ENCODE results near the gene CACNG7. TPM values are rescaled to one million over a fixed set of nuclear protein-coding genes. Genes with fewer than 3 reads are reported as not detected.
"Not testable (repeated sequence)": the region's sequence is repeated elsewhere in the genome, so short reads cannot be mapped to it uniquely, and the experiment has no call there.

Gene CACNG7, protein sequence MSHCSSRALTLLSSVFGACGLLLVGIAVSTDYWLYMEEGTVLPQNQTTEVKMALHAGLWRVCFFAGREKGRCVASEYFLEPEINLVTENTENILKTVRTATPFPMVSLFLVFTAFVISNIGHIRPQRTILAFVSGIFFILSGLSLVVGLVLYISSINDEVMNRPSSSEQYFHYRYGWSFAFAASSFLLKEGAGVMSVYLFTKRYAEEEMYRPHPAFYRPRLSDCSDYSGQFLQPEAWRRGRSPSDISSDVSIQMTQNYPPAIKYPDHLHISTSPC
- polyA plus RNA-seq (2012; ENCODE audit: insufficient read depth, insufficient read length), result not detected

DNA sequence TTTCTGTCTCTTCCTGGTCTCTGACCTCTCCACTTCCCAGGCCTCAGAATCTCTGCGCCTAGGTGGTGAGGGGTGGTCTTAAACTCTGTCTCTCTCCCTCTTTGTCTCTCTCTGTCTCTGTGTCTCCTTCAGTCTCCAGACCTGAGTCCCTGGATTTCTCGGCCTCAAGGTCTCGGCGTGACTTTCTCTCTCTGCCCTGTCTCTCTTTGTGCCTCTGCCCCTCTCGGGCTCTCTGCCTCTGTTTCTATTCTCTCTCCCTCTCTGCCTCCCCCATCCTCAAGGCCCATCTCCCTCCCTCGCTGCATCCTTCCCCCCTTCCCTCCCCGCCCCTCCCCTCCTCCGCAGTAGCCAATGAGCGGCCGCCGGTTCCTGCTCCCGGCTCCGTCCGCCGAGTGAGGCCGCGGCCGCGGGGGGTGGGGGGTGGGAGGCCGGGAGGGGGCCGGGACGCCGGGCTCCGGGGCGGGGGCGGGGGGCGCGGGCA is at the start of gene CACNG7:
Gene CACNG7 (plus strand): TSS at position 344 of the 481 bp plus-strand sequence. CDS start 3,554 bp downstream, outside the sequence.
- no peak for DNase-seq (ENCODE audit: low read depth, low spot score)
- no peak within 1 kb of the TSS for H3K4me3 ChIP-seq (ENCODE audit: low read length)

DNA sequence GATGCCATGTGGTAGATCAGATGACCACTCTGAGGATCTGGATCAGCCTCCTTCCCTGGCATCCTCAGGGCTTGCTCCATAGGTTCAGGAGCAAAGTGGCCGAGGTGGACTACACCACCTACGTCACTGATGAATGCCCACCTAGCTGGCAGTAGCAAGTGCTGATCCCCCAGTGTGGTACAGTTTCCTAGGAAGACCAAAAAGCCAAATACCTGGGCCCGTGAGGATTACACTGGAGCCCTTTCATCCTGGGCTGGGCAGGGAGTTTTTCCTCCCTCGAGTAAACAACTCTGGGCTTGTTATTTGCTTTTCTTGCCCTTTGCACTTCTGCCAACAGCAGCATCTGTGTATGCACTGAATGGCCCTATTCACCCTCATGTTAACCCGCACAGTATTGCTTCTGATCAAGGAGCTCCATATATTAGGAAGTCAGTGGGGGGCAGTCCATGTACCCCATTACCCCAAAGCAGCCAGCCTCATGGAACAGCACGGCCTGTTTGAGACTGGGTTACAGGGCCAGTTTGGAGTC is 44.7 kb upstream of the CACNG7 start:
- DNase-seq (ENCODE audit: low read depth, low spot score), result no peak
- H3K4me3 ChIP-seq (ENCODE audit: low read length), result no peak overlapping the region

DNA sequence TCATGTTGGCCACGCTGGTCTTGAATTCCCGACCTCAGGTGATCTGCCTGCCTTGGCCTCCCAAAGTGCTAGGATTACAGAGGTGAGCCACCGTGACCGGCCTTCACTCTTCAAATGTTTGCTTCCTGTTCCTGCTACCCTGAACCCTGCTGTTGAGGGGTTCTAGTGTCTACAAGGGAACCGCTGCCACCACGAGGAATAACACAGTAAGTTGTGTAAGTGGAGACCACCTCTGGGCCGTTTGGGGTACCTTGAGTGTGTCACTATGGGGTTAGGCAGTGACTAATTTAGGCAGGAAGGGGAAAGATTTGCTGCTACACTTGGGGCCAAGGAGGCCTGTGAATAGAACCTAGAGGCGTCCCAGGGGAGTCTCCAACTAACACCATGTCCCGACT is 43.6 kb upstream of the CACNG7 start:
- H3K4me3 ChIP-seq (ENCODE audit: low read length), result no peak overlapping the region
- no peak for DNase-seq (ENCODE audit: low read depth, low spot score)

DNA sequence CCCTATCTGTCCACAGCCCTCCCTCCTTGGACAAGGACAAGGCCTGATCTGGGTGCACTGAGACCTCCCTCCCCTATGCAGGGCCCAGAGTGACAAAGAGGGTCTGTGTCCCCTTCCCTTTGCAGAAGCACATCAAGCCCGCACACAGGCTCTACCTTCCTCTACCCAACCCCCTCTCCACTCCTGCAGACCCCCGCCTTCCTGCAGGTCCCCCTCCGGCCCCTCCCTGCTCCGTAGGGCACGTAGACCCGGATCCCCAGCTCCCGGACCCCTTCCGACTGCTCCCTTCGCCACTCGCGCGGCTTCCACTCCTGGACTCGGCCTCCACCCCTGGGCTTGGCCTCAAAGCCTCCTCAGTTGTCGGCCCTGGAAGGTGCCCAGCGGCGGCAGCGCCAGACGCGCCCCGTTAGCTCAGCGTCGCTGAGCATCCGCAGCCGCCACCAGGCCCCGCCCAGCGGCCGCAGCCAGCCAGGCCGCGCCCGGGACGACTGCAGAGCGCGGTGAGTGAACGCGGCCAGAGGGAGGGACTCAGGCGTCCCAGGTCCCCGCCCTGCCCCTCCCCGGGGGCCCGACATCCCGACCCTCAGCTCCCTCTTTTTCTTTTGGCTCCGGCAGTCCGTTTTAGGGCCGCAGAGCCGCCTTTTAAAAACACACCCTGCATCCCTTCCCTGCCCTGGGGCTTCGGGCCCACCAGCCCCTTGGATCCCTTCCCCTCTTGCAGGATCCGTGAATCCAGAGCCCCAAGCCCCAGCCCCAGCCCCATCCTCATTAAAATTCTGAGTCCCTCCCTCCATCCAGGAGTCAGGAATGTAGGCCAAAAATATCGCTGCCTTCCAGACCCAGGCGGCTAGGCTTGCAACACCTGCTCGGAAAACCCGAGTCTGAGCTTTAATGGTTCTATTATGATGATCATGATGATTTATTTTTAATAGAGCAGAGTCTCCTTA is 42.9 kb upstream of the CACNG7 start:
- DNase-seq (ENCODE audit: low read depth, low spot score), result no peak
- H3K4me3 ChIP-seq (ENCODE audit: low read length), result no peak overlapping the region

DNA sequence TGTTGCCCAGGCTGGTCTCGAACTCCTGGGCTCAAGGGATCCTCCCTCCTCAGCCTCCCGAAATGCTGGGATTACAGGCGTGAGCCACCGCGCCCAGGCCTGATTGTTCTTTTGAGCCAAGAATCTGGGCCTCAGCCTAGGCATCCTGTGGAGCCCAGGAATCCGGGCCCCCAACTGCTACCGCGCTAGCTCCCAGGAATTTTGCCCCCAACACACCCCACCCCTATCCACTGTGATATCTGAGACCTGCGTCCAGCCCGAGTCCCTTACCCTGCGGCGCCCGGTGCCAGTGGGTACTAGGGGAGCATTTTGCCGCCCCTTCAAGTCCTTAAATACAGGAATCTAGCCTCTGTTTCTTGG is 42.2 kb upstream of the CACNG7 start:
- peak overlapping the region; percentile 42 for H3K4me3 ChIP-seq (ENCODE audit: low read length)
- DNase-seq (ENCODE audit: low read depth, low spot score), result no peak

DNA sequence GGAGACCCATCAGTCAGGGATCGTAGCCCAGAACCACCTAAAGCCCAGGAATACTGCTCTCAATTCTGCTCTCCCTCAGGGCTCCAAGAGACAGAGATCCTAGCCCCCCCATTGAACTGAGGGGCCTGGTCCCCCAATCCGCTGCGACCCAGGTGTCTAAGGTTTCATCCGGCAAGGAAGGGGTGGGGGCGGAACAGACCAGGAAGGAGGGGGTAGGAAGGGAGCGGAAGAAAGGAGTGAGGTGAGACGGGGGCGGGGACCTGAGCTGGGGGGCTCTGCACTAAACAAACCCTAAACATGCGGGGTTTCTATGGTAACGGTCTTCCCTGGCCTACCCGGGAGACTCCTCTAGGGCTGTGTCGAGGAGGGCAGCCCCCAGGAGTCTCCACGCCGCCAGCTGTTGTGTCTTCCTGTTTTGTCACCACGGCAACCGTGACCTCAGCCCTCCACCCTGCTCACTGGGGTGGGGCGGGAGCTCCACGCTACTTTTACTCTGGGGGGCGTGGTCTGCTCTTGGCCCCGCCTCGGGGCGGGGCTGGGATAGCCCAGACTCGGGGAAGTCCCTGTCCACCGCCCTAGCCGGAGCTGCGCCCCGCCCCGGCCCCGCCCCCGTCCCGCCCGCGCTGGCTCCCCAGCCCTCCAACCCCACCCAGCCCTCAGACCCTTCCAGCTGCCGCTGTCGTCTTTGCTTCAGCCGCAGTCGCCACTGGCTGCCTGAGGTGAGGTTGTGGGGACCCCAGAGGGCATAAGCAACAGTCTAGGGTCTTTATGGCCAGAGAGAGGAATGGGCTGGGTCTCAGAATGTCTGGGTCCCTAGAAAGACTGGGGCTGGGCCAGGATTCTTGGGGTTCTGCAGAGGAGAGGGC is 41.6 kb upstream of the CACNG7 start, which contains the start of gene MYADM:
Gene MYADM (plus strand): TSS at position 659 of the 866 bp plus-strand sequence. CDS start 5,647 bp downstream, outside the sequence.
- H3K4me3 ChIP-seq (ENCODE audit: low read length), result peak within 1 kb of the TSS; percentile 80

DNA sequence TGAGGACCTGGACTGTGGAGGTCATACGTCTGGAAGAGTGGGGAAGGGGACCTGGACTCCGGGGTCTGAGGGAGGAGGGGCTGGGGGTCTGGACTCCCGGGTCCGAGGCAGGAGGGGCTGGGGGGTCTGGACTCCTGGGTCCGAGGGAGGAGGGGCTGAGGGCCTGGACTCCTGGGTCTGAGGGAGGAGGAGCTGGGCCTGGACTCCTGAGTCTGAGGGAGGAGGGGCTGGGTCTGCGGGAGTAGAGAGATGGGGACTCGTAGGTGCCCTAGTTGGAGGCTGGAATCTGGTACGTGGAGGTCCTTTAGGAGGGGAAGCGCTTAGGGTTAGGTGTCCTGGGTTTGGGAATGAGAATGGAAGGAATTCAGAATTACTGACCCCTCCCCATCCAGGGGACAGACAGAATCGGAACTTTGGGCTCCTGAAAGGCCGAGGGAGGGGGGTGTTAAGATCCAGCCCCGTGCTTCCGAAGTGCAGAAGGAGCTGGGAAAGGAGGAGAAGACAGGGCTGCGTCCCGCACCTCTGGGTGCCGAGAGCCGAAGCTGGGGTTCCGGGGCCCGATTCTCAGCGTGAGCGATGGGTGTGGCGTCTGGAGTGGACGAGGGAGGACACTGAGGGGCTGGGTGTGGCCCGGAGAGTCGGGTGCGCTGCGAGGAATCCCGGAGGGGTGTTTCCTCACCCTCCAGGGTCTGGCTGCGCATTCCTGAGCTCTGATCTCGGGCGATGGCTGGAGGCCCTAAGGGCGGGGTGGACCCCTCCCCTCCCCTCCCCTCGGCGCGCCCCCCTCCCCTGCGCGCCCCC is 40.8 kb upstream of the CACNG7 start:
- H3K4me3 ChIP-seq (ENCODE audit: low read length), result peak overlapping the region; percentile 80
- no peak for DNase-seq (ENCODE audit: low read depth, low spot score)

More for the DNA sequence above, 41.6 kb upstream of the CACNG7 start, which contains the start of gene MYADM:
- DNase-seq (ENCODE audit: low read depth, low spot score), result peak; percentile 96

DNA sequence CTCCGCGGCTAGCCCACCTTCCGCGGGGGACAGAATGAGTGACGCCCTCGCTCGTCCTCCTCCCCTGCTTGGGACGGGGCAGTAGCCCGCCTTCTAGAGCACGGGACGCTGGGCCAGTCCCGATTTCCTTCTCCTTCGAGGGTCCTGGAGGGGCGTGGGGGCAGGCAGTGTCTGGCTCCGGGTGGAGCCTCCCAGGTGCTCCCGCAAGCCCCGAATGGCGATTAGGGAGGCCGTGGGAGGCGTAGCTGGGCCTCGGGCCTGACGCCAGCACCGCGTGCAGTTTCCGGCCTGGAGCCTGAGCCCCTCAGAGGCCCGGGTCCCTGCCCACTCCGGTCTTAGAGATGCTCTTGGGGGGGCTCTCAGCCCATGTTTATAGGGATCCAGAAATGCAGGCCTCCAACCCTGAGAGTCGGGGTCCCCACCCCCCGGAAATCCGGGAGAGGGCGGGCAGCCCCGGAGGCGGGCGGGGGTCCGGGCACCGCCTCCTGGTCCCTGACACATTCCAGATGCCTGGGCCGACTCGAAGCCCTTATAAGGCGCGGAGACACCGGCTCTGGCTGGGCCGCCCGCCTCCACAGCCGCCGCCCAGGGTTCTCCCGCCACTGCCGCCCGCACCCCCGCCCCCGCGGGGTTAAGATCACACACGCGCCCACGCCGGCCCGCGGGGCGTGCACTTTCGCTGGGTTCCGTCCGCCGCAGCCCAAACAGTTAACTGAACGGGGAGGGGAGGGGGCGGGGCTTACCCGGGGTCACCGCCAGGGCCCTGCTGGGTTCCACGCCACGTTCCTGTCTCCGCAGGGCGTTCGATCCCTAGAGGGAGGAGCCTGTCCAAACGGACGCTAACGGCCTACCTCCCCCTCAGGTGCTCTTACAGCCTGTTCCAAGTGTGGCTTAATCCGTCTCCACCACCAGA is 39.9 kb upstream of the CACNG7 start:
- DNase-seq (ENCODE audit: low read depth, low spot score), result peak; percentile 65
- H3K4me3 ChIP-seq (ENCODE audit: low read length), result peak overlapping the region; percentile 80

DNA sequence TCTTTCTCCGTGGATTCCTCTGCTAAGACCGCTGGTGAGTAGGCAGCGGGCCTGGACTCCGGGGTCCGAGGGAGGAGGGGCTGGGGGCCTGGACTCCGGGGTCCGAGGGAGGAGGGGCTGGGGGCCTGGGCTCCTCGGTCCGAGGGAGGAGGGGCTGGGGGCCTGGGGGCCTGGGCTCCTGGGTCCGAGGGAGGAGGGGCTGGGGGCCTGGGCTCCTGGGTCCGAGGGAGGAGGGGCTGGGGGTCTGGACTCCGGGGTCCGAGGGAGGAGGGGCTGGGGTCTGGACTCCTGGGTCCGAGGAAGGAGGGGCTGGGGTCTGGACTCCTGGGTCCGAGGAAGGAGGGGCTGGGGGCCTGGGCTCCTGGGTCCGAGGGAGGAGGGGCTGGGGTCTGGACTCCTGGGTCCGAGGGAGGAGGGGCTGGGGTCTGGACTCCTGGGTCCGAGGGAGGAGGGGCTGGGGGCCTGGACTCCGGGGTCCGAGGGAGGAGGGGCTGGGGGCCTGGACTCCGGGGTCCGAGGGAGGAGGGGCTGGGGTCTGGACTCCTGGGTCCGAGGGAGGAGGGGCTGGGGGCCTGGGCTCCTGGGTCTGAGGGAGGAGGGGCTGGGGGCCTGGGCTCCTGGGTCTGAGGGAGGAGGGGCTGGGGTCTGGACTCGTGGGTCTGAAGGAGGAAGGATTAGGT is 39.1 kb upstream of the CACNG7 start:
- peak overlapping the region; percentile 80 for H3K4me3 ChIP-seq (ENCODE audit: low read length)
- DNase-seq (ENCODE audit: low read depth, low spot score), result not testable (repeated sequence)

DNA sequence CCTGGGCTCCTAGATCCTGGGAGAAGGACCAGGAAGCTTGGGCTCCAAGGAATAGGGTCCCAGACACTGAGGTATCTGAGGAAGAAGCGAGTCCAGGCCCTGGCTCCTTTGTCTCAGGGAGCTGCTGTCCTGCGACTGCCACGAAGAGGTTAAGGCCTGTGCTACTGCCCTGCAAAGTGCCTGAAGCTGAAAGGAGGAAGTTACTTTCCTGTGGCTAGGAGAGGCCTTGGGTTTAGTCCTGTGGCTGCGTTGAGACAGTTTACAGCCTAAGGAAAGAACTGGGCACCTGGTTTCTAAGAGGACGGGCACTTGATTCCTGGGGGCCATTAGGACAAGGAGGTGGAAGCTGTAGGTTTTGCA is 38.6 kb upstream of the CACNG7 start:
- DNase-seq (ENCODE audit: low read depth, low spot score), result no peak
- peak overlapping the region; percentile 38 for H3K4me3 ChIP-seq (ENCODE audit: low read length)

DNA sequence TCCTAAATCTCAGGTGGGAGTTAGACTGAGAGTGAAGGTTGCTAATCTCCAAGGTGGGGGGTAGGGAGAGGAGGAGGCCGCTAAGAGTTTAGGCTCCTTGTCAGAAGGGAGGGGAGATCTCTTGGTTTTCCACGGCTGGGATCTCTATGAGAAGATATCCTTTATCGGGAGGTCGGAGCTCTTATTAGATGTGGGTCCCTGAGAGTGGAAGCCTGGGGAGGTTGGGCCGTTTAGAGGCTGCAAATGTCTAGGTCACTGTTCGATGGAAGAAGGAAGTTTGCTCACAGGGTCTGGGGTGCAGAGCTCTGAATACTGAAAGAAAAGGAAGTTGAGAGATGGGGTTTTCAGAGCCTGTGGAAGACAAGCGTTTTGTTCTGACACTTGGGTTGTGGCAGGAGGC is 37.6 kb upstream of the CACNG7 start:
- no peak for DNase-seq (ENCODE audit: low read depth, low spot score)

DNA sequence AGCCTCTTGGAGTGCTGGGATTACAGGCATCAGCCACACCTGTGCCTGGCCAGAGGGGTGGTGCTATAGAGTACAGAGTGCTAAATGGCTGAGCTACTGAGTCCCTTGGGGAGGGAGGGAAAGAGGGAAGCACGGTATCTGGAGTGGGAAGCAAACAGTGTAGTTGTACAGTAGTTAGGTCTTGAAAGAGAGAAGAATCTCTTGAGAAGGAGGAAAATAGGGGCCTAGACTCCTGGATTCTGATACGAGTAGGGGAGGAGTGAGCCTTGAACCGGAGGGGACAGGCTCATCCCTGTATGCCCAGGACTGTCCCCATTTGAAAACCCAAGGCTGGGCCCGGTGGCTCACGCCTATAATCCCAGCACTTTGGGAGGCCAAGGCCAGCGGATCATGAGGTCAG is 36.3 kb upstream of the CACNG7 start:
- no peak overlapping the region for H3K4me3 ChIP-seq (ENCODE audit: low read length)
- no peak for DNase-seq (ENCODE audit: low read depth, low spot score)

More for the DNA sequence above, 37.6 kb upstream of the CACNG7 start:
- H3K4me3 ChIP-seq (ENCODE audit: low read length), result no peak overlapping the region

DNA sequence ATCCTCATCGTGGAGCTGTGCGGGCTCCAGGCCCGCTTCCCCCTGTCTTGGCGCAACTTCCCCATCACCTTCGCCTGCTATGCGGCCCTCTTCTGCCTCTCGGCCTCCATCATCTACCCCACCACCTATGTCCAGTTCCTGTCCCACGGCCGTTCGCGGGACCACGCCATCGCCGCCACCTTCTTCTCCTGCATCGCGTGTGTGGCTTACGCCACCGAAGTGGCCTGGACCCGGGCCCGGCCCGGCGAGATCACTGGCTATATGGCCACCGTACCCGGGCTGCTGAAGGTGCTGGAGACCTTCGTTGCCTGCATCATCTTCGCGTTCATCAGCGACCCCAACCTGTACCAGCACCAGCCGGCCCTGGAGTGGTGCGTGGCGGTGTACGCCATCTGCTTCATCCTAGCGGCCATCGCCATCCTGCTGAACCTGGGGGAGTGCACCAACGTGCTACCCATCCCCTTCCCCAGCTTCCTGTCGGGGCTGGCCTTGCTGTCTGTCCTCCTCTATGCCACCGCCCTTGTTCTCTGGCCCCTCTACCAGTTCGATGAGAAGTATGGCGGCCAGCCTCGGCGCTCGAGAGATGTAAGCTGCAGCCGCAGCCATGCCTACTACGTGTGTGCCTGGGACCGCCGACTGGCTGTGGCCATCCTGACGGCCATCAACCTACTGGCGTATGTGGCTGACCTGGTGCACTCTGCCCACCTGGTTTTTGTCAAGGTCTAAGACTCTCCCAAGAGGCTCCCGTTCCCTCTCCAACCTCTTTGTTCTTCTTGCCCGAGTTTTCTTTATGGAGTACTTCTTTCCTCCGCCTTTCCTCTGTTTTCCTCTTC is 35.1 kb upstream of the CACNG7 start:
- no peak for DNase-seq (ENCODE audit: low read depth, low spot score)
- H3K4me3 ChIP-seq (ENCODE audit: low read length), result no peak overlapping the region

DNA sequence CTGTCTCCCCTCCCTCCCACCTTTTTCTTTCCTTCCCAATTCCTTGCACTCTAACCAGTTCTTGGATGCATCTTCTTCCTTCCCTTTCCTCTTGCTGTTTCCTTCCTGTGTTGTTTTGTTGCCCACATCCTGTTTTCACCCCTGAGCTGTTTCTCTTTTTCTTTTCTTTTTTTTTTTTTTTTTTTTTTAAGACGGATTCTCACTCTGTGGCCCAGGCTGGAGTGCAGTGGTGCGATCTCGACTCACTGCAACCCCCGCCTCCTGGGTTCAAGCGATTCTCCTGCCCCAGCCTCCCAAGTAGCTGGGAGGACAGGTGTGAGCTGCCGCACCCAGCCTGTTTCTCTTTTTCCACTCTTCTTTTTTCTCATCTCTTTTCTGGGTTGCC is 34.5 kb upstream of the CACNG7 start:
- no peak overlapping the region for H3K4me3 ChIP-seq (ENCODE audit: low read length)
- DNase-seq (ENCODE audit: low read depth, low spot score), result no peak

DNA sequence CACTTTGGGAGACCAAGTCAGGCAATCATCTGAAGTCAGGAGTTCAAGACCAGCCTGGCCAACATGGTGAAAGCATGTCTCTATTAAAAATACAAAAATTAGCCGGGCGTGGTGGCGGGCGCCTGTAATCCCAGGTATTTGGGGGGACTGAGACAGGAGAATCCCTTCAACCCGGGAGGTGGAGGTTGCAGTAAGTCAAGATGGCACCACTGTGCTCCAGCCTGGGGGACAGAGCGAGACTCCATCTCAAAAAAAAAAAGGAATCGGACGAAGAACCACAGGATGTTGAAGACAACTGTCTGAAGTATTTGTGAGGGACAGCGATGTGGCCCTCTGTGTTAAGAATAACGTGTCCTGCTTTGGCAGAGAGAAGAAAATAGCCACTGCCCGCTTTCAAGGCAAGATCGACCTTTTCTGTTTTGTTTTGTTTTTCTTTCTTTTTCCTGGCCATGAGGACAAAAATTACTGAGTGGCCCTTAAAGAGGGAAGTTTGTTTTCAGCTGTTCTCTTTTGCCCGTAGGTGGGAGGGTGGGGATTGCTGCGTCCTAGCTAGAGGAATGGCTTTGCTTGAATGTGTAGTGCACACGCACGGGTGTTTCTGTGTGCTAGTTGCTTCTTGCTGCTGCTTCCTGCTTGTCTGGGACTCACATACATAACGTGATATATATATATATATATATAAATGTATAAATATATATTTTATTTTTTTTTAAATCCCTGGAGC is 33.3 kb upstream of the CACNG7 start:
- no peak overlapping the region for H3K4me3 ChIP-seq (ENCODE audit: low read length)
- DNase-seq (ENCODE audit: low read depth, low spot score), result no peak
